ENCODE measurements around the gene NDC80.

DNA sequence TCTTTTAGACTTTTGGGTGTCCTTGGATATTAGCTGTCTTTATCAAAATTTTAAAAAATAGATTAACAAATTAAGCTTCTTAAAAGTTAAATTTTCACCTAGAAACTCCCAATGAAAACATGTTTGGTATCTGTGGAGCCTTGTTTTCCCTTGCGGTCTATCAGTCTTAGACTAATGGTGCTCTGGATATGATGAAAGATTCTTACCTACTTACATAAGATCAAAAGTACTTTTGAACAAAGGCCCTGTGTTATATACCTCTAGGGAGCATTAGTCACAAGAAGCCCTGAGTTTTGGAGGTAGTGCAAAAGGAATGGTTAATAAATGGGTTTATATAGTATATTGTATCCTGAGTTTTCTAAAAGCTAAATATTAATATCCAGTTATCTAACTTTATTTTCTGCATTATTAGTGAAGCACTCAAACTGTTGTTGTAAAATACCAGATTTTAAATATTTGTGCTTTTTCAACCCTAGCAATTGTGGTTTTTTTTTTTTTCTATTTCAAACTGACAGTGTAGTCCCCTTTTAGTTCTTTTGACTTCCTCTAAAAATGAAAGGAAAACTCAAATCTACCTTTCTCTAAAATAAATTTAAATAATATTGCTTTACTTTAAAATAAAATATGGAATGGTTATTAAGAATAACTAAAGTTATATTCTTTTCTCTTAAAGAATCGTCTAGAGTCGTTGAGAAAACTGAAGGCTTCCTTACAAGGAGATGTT is 18.1 kb downstream of the NDC80 start:
- TF ChIP-seq GATA2 (IDR thresholded peaks at IDR 0.05; ENCODE audit: low read depth, low read length) (no peak), GATA3 (IDR thresholded peaks at IDR 0.05; ENCODE audit: low read depth, low read length) (no peak)
